Endothelial cell of umbilical vein (primary cell): ENCODE measurements around the gene DYNC1H1.

Experiments used
- CTCF ChIP-seq, 2 donors: IDR thresholded peaks; 1 replicate in 1 of 2; 2 replicates in 1 of 2; pipeline ENCODE4 v1.5.1; 2011; ENCODE audit warnings: low read length in 2 of 2, mild to moderate bottlenecking in 2 of 2, moderate library complexity in 2 of 2, control low read depth in 1 of 2, inconsistent platforms in 1 of 2, low read depth in 1 of 2; ENCODE audit not compliant: insufficient read depth in 1 of 2; ENCODE audit errors: extremely low read depth in 1 of 2
- EZH2 ChIP-seq: IDR thresholded peaks from 2 replicates; pipeline ENCODE4 v1.6.1; 2012; ENCODE audit warnings: borderline replicate concordance, low read depth, mild to moderate bottlenecking, moderate library complexity, low read length, inconsistent platforms; ENCODE audit not compliant: severe bottlenecking
- POLR2A ChIP-seq: IDR thresholded peaks from 2 replicates; pipeline ENCODE4 v1.6.1; 2012; ENCODE audit warnings: low read depth, mild to moderate bottlenecking, control low read depth, low read length

- TF ChIP-seq CTCF (IDR thresholded peaks at IDR 0.05; ENCODE audit: extremely low read depth in 1 of 2, insufficient read depth in 1 of 2, low read depth in 1 of 2, low read length in 2 of 2) (no peak), POLR2A (no peak), EZH2 (no peak)
These were observed 44.1 kb upstream of the DYNC1H1 start for GRCh38 chr14:101920271-101920670.
